ENCODE measurements around the gene RTEL1. TPM values are rescaled to one million over a fixed set of nuclear protein-coding genes. Genes with fewer than 3 reads are reported as not detected.

Gene RTEL1
- total RNA-seq, 1 experiment from 2014 or later = 51.1 TPM

DNA sequence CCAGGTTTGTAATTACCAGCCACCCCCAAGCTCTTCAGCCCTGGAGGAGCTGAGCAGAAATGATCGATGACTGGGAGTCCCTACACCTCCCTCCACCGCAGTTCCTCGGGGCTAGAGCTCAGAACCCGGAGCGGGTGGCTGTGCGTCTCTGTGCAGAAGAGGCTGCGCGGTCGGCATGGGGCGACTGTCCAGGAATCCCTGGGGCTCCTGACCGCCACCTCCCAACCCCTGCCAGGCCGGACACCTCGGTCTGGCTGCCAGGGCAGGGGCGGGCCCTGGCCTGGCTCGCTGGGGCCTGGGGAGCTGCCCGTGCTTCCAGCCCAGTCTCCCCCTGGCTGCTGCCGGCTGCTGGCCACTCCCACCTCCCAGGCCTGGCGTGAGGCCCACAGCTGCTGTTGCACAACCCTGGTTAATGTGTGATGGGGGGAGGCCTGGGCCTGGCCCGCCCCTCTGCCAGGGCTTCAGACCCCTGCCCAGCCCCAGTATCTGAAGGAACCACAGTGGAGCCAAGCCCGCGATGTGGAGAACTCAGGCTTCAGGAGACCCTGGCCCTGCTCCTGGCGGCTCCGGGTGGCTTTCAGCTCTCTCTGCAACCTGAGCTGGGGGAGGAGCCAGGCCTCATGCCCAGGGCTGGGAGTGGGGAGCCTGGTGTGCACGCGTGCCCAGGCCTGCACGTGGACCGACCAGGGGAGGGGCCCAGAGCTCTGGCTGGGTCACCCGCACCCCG lies 82.7 kb downstream of the RTEL1 start:
- intact Hi-C loops (cut with micrococcal nuclease; ENCODE audit: unreplicated experiment) = loop anchor here (1.0 kb wide), 1 partner anchor 33 kb away; the partner anchor contains the start of gene ARFRP1
- peak overlapping the region; percentile 72 for H3K4me3 ChIP-seq (ENCODE audit: low read depth, low read length)
- no peaks in the 10 kb centered on the region for H3K4me1 Mint-ChIP-seq (ENCODE audit: low read depth, unreplicated experiment)
- peak overlapping the region; percentile 87 for H3K27ac Mint-ChIP-seq (ENCODE audit: unreplicated experiment)
- H3K36me3 ChIP-seq (ENCODE audit: control insufficient read depth, insufficient read depth, low read length) = peaks cover 10% of the 10 kb centered on the region
- H3K9me3 Mint-ChIP-seq (ENCODE audit: unreplicated experiment) = no peaks in the 10 kb centered on the region
- H3K4me1 ChIP-seq = peaks cover 28% of the 10 kb centered on the region
- peak overlapping the region; percentile 88 for H3K4me3 Mint-ChIP-seq (ENCODE audit: unreplicated experiment)
- peak; percentile 98 for DNase-seq
- TF ChIP-seq, protein P1, sequence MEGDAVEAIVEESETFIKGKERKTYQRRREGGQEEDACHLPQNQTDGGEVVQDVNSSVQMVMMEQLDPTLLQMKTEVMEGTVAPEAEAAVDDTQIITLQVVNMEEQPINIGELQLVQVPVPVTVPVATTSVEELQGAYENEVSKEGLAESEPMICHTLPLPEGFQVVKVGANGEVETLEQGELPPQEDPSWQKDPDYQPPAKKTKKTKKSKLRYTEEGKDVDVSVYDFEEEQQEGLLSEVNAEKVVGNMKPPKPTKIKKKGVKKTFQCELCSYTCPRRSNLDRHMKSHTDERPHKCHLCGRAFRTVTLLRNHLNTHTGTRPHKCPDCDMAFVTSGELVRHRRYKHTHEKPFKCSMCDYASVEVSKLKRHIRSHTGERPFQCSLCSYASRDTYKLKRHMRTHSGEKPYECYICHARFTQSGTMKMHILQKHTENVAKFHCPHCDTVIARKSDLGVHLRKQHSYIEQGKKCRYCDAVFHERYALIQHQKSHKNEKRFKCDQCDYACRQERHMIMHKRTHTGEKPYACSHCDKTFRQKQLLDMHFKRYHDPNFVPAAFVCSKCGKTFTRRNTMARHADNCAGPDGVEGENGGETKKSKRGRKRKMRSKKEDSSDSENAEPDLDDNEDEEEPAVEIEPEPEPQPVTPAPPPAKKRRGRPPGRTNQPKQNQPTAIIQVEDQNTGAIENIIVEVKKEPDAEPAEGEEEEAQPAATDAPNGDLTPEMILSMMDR (IDR thresholded peaks at IDR 0.05; ENCODE audit: insufficient read depth in 1 of 2, low read depth in 1 of 2, low read length in 1 of 2, severe bottlenecking in 1 of 2, unreplicated experiment in 1 of 2) = peak in 1 of 2 experiments; percentile 56
- ChIA-PET POLR2A (interaction anchor here (0.6 to 1.6 kb wide), 11 partner anchors 11 to 322 kb away, joined by 3 to 25 read pairs (median 4); partner anchors contain the start of genes ARFRP1, PPDPF, PRPF6 and RTEL1), CTCF (interaction anchor here (0.6 to 1.8 kb wide), 18 partner anchors 10 to 458 kb away, joined by 3 to 27 read pairs (median 5); partner anchors contain the start of genes ARFRP1, PTK6, SAMD10 and TPD52L2)
- peaks cover 80% of the 10 kb centered on the region for H3K36me3 Mint-ChIP-seq (ENCODE audit: insufficient read depth, unreplicated experiment)
- no peaks in the 10 kb centered on the region for H3K27me3 Mint-ChIP-seq (ENCODE audit: insufficient read depth, unreplicated experiment)
- no peaks in the 10 kb centered on the region for H3K9me3 ChIP-seq
- no peaks in the 10 kb centered on the region for H3K27me3 ChIP-seq (replicated peaks; ENCODE audit: control insufficient read depth, insufficient read depth, low read length)
- BruUV-seq (replicated peaks) = TSS peak; percentile 77

DNA sequence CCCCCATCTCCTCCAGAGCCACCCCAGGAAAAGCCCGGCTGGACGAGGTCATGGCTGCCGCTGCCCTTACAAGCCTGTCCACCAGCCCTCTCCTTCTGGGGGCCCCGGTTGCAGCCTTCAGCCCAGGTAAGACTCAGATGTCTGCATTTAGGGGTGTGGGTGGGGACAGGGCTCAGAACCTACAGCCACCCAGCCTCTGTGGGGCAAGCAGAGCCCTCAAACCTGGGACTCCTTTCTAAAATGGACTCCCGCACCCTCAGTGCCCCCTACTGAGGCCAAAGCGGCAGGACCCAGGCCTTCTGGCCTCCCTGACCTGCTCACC lies 83.2 kb downstream of the RTEL1 start:
- peaks cover 78% of the 10 kb centered on the region for H3K36me3 Mint-ChIP-seq (ENCODE audit: insufficient read depth, unreplicated experiment)
- peaks cover 10% of the 10 kb centered on the region for H3K36me3 ChIP-seq (ENCODE audit: control insufficient read depth, insufficient read depth, low read length)
- TF ChIP-seq, protein P1 (IDR thresholded peaks at IDR 0.05; ENCODE audit: insufficient read depth in 1 of 2, low read depth in 1 of 2, low read length in 1 of 2, severe bottlenecking in 1 of 2, unreplicated experiment in 1 of 2) = no peak
- BruUV-seq (replicated peaks) = no TSS peak
- H3K4me1 ChIP-seq = peaks cover 28% of the 10 kb centered on the region
- H3K4me1 Mint-ChIP-seq (ENCODE audit: low read depth, unreplicated experiment) = no peaks in the 10 kb centered on the region
- no peaks in the 10 kb centered on the region for H3K27me3 ChIP-seq (replicated peaks; ENCODE audit: control insufficient read depth, insufficient read depth, low read length)
- DNase-seq = no peak
- H3K27me3 Mint-ChIP-seq (ENCODE audit: insufficient read depth, unreplicated experiment) = no peaks in the 10 kb centered on the region
- POLR2A ChIA-PET = interaction anchor here (0.8 to 1.6 kb wide), 9 partner anchors 10 to 239 kb away, joined by 4 to 25 read pairs (median 4); partner anchors contain the start of genes ARFRP1, PPDPF, PRPF6 and RTEL1
- H3K27ac Mint-ChIP-seq (ENCODE audit: unreplicated experiment) = peak overlapping the region; percentile 87
- CTCF ChIA-PET = interaction anchor here (0.6 to 1.8 kb wide), 15 partner anchors 9 to 297 kb away, joined by 3 to 27 read pairs (median 5); partner anchors contain the start of genes ARFRP1, PTK6, SAMD10 and TPD52L2
- H3K4me3 ChIP-seq (ENCODE audit: low read depth, low read length) = peak overlapping the region; percentile 72
- H3K4me3 Mint-ChIP-seq (ENCODE audit: unreplicated experiment) = peak overlapping the region; percentile 88
- intact Hi-C loops (cut with micrococcal nuclease; ENCODE audit: unreplicated experiment) = loop anchor here (1.0 kb wide), 1 partner anchor 34 kb away; the partner anchor contains the start of gene ARFRP1
- no peaks in the 10 kb centered on the region for H3K9me3 Mint-ChIP-seq (ENCODE audit: unreplicated experiment)
- no peaks in the 10 kb centered on the region for H3K9me3 ChIP-seq

DNA sequence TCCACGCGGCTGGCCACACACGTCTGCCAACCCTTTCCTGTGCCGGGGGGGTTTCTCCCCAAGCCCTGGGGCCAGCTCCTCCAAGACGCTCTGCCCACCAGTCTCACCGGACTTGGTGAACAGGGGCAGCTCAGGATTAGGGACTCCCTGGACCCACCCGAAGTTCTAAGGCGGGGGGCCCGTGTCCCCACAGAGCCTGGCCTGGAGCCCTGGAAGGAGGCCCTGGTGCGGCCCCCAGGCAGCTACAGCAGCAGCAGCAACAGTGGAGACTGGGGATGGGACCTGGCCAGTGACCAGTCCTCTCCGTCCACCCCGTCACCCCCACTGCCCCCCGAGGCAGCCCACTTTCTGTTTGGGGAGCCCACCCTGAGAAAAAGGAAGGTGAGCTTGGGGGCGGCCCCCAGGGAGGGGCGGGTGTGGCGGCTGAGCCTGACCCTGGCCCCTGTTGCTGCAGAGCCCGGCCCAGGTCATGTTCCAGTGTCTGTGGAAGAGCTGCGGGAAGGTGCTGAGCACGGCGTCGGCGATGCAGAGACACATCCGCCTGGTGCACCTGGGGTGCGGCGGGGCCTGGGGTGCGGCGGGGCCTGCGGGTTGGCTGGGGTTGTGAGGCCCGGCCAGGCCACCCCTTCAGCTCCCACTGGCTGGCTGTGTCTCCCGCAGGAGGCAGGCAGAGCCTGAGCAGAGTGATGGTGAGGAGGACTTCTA lies 83.7 kb downstream of the RTEL1 start:
- H3K36me3 ChIP-seq (ENCODE audit: control insufficient read depth, insufficient read depth, low read length) = peaks cover 9% of the 10 kb centered on the region
- H3K4me1 ChIP-seq = peaks cover 28% of the 10 kb centered on the region
- H3K4me3 Mint-ChIP-seq (ENCODE audit: unreplicated experiment) = peak overlapping the region; percentile 88
- peaks cover 78% of the 10 kb centered on the region for H3K36me3 Mint-ChIP-seq (ENCODE audit: insufficient read depth, unreplicated experiment)
- H3K4me1 Mint-ChIP-seq (ENCODE audit: low read depth, unreplicated experiment) = no peaks in the 10 kb centered on the region
- peak overlapping the region; percentile 72 for H3K4me3 ChIP-seq (ENCODE audit: low read depth, low read length)
- DNase-seq = no peak
- H3K9me3 Mint-ChIP-seq (ENCODE audit: unreplicated experiment) = no peaks in the 10 kb centered on the region
- CTCF ChIA-PET = interaction anchor here (0.7 to 1.8 kb wide), 11 partner anchors 9 to 296 kb away, joined by 3 to 27 read pairs (median 7); partner anchors contain the start of genes ARFRP1, PTK6, SAMD10 and TPD52L2
- intact Hi-C loops (cut with micrococcal nuclease; ENCODE audit: unreplicated experiment) = loop anchor here (1.0 kb wide), 1 partner anchor 35 kb away; the partner anchor contains the start of gene ARFRP1
- H3K27ac Mint-ChIP-seq (ENCODE audit: unreplicated experiment) = peak overlapping the region; percentile 87
- no peaks in the 10 kb centered on the region for H3K27me3 Mint-ChIP-seq (ENCODE audit: insufficient read depth, unreplicated experiment)
- TF ChIP-seq, protein P1 (IDR thresholded peaks at IDR 0.05; ENCODE audit: insufficient read depth in 1 of 2, low read depth in 1 of 2, low read length in 1 of 2, severe bottlenecking in 1 of 2, unreplicated experiment in 1 of 2) = no peak
- no peaks in the 10 kb centered on the region for H3K9me3 ChIP-seq
- POLR2A ChIA-PET = interaction anchor here (0.6 to 1.6 kb wide), 7 partner anchors 10 to 221 kb away, joined by 4 to 25 read pairs (median 4); partner anchors contain the start of genes ARFRP1, PPDPF, TPD52L2 and UCKL1
- no peaks in the 10 kb centered on the region for H3K27me3 ChIP-seq (replicated peaks; ENCODE audit: control insufficient read depth, insufficient read depth, low read length)
- BruUV-seq (replicated peaks) = no TSS peak
